NCI-H128 (cell line): ENCODE results near the gene TRIM24.
A peak's percentile ranks its signal among the peaks of the same experiment; 100 is the strongest.
"Not testable (repeated sequence)": the region's sequence is repeated elsewhere in the genome, so short reads cannot be mapped to it uniquely, and the experiment has no call there.

Source experiments
- DNase-seq: peaks from one replicate; lab custom pipeline; 2025; ENCODE audit not compliant: unreplicated experiment; lab: John Stamatoyannopoulos, UW

Gene TRIM24

GRCh38 chr7:138460649-138461607 is 869 bp downstream of the TRIM24 start:
- peak; percentile 38 for DNase-seq

- not testable (repeated sequence) for DNase-seq
Observed at GRCh38 chr7:138463291-138463618, 3.2 kb downstream of the TRIM24 start.

DNA sequence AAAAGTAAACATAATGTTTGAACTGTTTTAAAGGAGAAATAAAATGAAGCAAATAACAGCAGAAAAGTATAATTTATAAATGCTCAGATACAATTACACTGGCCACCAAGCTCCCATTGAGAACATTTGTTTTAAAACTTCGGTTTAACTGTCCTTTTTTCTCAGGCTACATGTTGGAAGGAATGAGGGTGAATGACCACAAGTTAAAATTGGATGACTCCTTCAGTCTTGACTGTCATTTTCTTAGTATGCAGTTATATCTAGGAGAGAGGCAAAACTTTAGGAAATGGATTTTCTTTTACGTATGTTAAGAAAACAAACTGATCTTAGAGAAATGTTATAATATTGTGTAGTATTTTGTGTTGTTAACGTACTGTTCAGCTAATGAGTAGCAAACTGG is 5.0 kb downstream of the TRIM24 start:
- DNase-seq: no peak

DNA sequence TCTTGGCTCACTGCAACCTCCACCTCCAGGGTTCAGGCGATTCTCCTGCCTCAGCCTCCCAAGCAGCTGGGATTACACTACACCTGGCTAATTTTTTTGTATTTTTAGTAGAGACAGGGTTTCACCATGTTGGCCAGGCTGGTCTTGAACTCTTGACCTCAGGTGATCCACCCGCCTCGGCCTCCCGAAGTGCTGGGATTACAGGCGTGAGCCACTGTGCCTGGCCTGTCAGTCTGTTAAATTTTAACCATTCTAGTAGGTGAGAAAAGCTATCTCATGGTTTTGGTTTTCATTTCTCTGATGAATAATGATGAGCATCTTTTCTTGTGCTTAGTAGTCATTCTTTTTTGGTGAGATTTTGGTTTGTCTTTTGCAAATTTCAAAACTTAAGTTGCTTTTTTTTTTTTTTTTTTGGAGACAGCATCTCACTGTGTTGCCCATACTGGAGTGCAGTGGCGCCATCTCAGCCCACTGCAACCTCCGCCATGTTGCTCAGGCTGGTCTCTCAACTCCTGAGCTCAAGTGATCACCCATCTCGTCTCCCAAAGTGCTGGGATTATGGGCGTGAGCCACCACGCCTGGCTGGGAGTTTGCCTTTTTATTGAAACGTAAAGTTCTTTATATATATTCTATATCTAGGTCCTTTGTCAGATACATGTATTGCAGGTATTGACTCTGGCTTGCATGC is 6.2 kb downstream of the TRIM24 start:
- DNase-seq: not testable (repeated sequence)

DNA sequence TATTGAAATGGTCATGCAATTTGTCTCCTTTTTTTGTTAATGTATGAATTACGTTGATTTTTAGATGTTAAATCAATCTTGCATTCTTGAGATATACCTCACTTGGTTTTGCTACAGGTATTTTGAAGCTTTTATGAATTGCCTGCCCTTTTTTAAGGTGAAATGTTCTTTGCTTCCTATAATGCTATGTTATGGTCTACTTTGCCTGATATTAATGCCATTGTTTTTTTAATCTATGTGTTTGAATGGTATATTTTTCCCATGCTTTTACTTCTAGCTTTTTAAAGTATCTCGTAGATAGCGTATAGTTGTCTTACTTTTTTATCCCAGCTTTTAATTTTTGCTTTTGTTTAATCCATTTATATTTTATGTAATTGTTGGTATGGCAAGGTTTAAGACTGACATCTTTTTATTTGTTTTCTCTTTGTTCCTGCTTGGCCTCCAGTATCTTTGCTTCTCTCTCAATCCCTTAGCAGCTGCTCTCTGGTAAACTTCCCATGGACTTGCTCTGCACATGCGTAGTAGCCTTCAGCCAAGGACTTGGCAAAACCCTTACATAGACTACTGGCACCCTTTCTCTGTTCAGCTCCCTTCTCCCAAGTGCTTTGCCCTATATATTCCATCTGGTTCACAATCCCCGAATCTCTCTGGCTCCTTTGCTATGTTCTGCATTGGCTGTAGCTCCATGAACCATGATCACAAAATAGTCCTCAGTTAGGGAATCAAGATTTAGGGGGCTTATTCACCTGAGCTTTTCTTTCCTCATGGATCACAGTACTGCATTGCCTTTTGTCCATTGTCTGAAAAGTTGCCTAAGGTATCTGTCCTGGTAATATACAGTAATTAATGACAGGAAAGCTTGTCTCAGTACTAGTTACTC is 8.4 kb downstream of the TRIM24 start:
- DNase-seq: no peak

GRCh38 chr7:138470391-138471157 is 10.5 kb downstream of the TRIM24 start:
- no peak for DNase-seq

DNA sequence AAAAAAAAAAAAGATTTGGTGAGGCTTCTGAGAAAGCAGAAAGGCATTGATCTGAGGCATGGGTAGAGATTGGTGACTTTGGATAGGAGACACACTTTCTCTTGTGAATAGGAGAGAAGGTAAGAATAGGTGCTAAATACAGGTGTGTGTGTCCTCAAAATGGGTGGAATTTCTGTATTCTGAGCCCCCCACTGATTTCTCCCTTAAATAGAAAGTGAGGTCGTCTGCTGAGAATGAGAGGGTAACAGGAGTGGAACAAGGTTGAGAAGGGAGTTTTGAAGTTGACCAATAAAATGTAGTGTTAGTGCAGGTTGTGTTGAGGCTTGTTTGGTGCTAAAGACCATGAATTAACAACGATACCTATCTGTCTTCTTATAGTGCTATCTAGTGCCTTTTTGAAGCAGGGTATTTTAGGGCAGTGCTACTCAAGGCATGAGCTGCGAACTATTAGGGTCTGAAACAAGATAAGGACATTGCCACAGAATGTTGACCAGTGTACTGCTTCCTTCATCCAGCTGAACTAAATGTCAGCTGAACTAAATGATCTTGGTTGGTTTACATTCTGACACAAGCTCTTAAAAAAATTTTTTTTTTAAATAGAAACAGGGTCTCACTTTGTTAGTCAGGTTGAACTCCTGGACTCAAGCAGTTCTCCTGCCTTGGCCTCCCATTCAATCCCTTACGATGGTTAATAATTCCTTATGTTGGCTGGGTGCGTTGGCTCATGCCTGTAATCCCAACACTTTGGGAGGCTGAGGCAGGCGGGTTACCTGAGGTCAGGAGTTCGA is 12.4 kb downstream of the TRIM24 start:
- no peak for DNase-seq

- no peak for DNase-seq
Observed at GRCh38 chr7:138475377-138475776, 15.3 kb downstream of the TRIM24 start.

- no peak for DNase-seq
Observed at GRCh38 chr7:138477081-138477578, 17.1 kb downstream of the TRIM24 start.

DNA sequence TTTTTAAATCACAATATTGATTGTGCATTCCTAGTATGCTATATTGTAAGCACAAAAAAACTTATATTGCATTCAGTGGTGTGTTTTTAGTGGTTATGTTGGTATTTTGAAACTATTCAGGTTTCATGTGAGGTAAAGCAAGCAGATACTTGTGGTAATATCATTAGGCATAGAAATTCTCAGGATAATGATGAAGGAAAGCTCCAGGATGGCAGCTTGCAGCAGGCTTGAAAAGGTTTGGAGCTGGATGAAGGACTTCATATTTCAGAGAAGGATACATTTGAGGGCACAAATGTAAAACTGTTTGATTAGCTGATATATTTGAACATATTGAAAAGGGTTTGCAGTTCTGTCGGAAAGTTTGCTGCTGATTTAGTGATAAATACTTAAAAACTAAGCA is 17.5 kb downstream of the TRIM24 start:
- no peak for DNase-seq

DNA sequence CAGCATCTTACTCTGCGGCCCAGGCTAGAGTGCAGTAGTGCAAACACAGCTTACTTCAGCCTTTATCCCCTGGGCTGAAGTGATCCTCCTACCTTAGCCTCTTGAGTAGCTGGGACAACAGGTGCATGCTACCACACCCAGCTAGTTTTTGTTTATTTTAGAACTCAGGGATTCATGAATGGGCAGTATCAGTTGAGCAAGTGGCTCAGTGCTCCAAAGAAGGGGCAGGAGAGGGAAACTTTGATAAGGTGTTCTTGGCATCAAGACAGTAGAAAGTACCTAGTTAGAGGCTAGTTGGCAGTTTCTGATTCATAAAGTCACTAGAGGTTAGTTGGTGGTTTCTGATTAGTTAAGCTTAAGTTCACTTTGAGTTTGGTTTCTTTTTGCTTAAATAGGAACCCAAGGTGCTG is 18.4 kb downstream of the TRIM24 start:
- no peak for DNase-seq

DNA sequence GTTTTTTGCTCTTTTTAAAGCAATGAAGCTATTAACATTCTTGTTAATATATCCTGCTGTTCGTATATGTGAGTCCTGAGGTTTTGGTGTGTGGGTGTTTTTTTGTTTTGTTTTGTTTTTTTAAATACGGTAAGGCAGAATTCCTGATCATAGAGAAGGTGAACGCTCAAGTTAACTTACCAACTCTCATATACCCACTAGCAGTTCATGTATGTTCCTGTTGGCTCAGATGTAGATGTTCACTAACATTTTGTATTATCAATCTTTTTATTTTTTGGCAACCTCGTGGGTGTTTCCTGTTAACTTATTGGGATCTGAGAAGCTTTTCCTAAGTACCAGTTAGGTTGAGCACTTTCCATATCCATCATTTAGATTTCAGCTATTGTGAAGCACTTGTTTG is 20.5 kb downstream of the TRIM24 start:
- no peak for DNase-seq

DNA sequence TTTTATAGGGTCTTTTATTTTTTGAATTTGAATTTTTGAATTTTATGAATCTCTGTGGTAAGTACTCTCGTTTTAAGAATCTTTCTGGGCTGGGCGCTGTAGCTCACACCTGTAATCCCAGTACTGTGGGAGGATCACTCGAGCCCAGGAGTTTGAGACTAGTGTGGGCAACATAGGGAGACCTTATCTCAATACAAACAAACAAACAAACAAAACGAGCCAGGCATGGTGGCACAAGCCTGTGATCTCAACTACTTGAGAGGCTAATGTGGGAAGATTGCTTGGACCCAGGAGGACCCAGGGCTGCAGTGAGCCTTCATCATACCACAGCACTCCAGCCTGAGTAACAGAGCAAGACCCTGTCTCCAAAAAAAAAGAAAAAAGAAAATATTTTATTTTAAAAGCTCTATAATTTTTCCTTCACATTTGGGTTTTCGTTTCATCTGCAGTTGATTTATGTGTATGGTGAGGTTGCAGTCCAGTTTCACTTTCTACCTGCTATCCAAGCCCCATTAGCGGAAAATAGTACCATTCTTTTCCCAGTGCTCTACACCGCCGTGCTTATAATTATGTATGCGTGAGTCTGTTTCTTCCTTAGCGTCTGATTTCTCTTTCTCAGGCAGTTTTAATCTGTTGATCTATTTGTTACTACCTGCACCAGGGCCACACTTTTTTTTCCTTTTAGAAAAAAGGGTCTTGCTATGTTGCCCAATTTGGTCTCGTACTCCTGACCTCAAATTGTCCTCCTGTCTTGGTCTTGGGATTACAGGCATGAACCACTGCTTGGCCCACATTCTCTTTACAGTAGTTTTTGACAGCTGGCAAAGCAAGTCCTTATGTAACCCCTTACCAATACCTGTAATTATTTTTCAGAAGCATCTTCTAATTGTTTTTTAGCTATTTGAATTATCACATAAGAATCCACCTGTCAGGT is 21.7 kb downstream of the TRIM24 start:
- no peak for DNase-seq

DNA sequence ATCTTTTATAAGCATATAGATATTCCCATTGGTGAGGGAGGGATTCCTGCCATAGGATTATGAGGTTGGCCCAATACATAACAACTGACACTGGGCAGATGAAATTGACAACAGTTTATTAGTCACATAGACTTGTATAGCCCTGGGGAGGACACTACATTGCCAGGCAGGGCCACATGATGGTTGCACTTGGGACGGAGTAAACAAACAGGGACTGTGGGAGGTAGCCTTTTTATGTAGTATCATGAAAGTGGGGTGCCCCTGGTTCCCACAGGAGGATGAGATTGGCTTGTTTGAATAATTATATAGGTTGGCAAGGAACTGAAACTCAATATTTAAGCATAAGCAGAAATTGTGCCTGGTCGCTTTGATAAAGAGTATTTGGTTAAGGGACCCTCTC is 23.5 kb downstream of the TRIM24 start:
- no peak for DNase-seq

DNA sequence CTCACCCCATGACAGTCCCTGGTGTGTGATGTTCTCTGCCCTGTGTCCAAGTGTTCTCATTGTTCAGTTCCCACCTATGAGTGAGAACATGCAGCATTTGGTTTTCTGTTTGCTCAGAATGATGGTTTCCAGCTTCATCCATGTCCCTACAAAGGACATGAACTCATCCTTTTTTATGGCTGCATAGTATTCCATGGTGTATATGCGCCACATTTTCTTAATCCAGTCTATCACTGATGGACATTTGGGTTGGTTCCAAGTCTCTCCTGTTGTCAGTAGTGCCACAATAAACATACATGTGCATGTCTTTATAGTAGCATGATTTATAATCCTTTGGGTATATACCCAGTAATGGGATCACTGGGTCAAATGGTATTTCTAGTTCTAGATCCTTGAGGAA is 25.4 kb downstream of the TRIM24 start:
- not testable (repeated sequence) for DNase-seq

GRCh38 chr7:138489139-138489538 is 29.1 kb downstream of the TRIM24 start:
- not testable (repeated sequence) for DNase-seq

- no peak for DNase-seq
Observed at GRCh38 chr7:138491612-138492386, 31.7 kb downstream of the TRIM24 start.

DNA sequence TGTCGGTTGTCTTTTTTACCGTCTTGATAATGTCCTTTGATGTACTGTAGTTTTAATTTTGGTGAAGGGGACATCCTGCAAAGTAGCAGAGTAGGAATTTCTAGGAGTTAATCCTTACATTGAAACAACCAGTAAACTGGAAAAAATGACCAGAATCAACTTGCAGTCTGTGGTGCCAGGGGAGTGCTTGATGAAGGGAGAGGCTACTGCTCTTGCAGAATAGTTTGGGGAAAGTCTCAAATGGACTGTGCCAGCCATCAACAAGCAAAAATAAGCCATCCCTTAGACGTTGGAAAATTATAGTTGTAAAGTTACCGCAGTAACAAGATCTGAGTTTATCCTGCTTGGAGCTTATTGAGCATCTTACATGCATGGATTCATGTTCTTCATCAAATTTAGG is 32.4 kb downstream of the TRIM24 start:
- no peak for DNase-seq
